Measurements from ENCODE around the gene CDC42BPG.

CDC42BPG gene

DNA sequence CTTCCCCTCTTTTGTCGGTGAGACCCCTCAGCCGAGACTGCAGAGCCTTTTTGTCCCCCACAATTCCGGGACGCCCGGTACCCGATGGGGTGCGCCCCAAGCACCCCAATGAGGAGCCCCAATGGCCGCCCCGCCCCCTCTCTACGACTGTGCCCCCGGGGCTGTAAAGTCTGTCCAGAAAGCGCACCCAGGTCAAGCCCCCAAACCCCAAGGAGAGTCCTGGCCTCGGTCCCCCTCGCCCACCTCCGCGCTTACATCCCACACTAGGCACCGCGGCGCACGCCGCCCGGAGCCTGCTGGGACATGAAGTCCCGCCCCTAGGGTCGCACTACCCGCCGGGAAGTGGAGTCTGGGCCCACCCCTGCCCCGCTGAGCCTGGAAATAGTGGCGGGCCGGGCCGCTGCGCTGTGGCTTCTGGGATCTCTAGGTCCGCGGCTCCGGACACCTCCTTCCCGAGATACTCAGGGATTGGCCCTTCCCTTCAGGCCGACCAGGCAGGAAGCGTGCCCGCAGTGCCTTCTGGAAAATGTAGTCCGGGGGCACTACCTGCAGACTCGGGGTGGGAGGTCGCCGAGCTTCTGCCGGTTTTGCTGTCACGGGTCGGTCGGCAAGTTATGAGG is 34.1 kb downstream of the CDC42BPG start, which contains the start of gene MEN1:
TSS of gene MEN1 (minus strand) at position 281 of the 620 bp plus-strand sequence. CDS start 442 bp downstream, outside the sequence.
- DNase-seq (ENCODE audit: low read depth, low spot score): peak; percentile 99

DNA sequence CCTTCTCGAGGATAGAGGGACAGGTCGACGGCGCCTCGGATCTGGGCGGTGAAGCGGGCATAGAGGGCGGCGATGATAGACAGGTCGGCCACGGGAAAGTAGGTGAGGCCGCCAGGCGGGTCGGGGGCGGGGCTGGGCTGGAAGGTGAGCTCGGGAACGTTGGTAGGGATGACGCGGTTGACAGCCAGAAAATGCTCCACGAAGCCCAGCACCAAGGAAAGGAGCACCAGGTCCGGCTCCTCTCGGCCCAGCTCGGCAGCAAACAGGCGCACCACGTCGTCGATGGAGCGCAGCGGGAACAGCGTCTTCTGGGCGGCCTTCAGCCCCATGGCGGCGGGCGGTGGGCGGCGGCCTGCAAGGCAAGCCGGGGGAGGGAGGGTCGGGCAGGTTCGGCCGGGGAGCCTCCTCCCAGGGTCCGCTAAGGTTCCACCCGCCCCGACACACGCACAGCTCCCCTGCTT is 34.6 kb downstream of the CDC42BPG start:
- DNase-seq (ENCODE audit: low read depth, low spot score): peak; percentile 52

DNA sequence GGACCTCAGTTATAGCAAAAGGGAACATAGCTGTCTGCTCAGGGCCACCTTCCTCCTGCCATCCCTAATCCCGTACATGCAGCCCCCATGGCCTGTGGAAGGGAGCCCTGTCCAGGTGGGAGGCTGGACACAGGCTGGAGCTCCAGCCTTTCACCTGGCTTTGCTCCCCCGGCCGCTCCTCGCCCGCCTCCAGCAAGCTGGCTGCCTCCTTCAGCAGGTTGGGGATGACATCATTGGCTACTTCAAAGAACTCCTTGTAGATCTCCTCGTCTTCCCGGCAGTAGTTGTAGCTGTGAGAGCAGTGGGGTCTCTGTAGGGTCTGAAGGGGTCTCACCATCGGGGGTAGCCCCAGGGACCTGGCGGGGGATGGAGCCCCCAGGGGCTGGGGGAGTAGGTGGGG is 39.0 kb downstream of the CDC42BPG start:
- DNase-seq (ENCODE audit: low read depth, low spot score): no peak

DNA sequence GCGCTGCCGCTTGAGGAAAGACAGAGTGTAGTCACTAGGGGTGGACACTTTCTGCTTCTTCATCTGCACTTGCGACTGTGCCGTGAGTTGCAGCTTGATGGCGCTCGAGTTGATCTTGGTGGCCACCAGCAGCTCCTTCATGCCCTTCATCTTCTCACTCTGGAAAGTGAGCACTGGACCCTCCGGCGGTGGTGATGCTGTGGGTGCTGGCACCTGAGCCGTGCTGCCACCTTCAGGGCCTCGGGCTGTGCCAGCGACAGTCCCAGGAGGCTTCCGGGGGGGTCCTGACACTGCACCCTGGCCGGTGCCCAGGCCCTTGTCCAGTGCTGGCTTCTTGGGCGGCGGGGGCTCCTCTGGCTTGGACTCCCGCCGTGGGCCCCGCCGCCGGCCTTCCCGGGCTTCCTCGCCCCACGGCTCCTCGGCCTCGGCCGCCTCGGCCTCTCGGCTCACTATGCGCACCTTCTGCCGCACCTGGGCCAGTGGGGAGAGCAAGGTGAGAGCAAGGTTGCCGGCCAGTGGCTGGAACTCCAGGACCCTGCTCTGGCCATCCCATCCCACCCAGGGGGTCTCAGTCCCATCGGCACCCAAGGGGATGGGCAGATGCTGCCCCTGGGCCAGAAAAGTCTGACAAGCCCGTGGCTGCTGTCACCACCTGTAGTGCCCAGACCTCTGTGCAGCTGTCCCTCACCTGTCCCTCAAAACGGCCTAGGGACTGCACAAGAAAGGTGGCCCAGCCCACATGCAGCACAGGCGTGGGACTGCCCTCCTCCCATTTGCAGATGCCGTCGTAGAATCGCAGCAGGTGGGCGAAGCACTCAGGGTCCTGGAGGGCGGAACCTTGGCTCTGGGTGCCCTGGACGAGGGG is 39.9 kb downstream of the CDC42BPG start:
- DNase-seq (ENCODE audit: low read depth, low spot score): no peak

DNA sequence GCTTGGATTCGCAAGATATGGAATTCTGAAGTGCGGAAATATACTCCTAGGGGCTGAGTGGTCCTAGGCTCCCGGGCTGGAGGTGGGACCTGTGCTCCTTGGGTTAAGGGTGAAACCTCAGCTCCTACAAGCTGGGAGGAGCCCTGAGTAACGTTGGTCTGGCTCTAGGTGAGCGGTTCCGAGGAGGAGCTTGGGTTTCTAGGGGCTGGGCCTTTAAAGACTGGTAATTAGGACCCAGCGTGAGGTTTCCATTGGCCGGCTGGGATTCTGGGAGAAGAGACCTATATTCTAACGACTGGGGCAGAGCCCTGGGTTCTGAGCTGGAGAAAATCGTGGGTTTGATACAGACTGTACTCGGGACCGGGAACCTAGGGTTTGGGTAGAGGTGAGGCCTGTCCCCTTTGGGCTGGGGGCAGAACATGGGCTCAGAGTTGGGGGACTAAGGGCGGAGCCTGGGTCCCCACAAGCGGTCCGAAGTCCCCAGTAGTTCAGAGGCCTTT is 40.6 kb downstream of the CDC42BPG start:
- DNase-seq (ENCODE audit: low read depth, low spot score): no peak

DNA sequence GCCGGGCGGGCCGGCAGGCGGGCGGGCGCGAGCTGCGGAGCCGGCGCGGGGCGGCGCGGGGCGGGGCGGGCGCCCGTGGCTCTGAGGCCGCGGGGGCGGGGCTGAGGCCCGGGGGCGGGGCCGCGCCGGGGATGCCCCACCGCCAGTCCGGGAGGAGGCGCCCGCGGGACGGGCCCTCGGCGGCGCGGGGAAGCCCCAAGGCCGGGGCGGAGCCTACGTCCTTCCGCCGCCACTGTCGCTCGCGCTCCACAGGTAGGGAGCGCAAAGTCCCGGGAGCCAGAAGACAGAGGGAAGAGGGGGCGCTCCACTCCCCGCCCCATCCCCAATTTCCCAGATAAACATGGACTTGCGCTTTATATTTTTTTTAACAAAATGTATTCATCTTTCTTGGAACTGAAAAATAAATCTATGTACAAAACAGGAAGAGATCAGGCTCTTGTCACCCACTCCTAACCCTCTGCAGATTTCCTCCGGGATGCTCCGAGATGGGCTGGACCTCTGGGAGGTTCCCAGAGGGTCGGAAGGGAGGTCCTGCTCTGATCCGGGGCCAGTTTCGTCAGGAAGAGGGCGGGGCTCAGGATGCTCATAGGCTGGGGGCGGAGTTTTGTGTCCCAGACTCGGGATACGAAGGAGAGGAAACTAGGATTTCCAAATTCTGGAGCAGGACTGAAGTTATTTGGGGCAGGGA is 41.2 kb downstream of the CDC42BPG start, which contains the start of gene MAP4K2:
TSS of gene MAP4K2 (minus strand) at position 57 of the 688 bp plus-strand sequence. CDS start 65 bp downstream, outside the sequence.
- peak; percentile 92 for DNase-seq (ENCODE audit: low read depth, low spot score)

DNA sequence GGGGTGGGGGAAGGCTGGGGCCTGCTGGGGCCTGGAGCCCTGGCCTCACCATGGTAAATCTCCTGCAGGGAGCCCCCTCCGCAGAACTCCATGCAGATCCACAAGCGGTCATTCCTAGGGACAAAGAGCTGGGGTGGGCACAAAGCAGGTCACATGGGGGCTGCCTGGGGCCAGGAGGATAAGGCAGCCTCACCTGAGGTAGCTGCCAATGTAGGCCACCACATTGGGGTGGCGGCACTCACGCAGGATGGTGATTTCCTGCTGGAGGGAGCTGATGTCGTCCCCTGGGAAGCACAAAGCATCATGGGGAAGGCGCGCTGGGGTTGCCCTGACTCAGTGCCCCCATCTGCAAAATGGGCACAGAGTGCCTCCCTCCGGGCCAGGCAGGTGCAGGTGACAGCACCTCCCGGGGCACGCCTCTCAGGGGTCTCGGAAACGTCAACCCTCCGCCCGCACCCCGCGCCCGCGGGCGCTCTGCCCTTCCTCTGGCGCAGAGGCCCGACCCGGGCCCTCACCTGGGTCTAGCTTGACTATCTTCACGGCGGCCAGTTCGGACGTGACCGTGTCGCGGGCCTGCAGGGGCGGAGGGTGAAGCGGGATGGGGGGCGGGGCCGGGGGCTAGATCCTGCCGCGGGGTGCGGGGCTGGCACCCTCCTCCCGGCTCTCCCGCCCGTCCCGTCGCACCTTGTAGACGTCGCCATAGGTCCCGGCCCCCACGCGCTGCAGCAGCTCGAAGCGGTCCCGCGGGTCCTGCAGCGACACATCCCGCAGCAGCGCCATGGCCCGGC is 41.9 kb downstream of the CDC42BPG start:
- no peak for DNase-seq (ENCODE audit: low read depth, low spot score)

DNA sequence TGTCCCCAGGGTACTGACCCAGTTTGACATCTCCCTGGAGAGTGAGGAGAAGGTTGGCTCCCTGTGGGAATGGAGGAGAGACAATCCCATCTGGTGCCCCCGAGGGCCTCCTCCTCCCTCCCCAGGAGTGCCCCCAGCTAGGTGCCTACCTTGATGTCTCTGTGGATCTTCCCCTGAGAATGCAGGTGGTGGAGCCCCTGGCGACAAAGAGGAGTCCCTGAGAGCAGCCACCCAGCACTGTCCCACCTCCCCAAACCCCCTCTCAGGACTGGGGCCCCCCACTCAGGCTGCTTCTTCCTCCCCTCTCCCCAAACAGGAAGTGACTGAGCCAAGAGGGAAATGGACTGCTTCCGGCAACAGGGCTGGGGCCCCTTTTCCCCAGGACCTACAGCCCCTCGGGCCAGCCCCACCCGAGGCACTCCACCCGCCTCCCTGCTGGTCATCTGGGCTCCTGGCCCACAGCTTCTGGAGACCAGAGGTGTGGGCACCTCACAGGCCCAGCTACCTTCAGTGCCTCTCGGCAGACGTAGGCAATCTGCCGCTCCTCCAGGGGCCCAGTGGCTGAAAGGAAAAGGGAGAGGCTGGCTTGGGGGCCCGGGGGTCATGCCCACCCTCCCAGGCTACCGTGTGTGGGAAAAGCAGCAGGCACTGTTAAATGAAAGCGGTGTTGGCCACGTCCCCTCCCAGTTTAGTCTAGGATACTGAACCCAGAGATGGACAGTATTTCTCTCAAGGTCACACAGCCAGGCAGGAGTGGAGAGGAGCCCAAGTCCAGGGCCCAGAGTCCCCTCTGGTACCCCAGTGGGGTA is 42.7 kb downstream of the CDC42BPG start:
- DNase-seq (ENCODE audit: low read depth, low spot score): no peak

DNA sequence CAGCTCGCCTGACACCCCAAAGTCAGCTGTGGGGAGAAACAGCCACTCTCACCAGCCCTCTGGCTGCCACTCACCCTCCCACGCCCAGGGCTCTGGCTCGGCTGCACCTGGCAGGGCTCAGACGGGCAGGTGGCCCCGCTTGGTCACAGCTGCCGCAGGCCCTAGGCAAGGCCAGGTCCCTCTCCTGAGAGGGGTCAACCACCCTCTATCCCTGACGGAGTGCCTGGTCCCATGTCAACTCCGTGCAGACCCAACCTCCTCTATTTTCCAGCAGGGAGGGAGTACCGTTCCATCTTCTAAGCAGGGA is 43.3 kb downstream of the CDC42BPG start:
- no peak for DNase-seq (ENCODE audit: low read depth, low spot score)

DNA sequence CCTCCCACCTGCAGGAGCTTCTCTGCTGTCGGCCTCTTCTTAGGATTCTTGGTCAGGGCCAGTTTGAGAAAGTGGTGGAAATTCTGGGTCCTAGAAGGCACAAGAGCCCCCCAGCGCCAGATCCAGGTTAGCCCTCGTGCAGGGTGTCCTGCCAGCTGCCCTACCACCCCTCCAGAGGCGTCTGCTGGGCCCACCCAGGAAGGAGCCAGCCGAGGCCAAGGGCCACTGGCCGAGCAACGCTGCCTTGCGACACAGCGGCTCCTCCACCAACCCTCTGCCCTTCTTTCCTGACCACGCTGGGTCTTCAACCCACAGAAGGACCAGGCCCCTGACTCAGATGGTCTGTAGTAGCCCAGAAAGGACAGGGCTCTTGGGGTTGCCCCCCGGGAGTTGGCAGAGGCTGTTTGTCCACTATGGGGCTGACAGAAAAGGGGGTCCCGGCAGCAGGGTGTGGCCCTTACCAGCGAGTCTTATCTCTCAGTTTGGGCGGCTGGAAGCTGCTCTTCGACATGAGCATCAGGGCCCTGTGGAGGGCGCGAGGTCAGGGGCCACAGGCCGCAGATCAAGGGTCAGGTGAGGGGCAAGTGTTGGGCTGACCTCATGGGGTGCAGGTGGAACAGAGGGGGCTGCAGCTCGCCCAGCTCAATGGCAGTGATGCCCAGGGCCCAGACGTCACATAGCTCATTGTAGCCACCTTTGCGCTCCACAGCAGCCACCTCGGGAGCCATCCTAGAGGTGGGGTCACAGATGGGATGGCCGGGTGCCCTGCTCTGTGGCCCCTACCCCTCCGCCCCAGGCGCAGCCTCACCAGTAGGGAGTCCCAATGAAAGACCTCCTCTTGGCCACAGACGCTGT is 43.9 kb downstream of the CDC42BPG start:
- no peak for DNase-seq (ENCODE audit: low read depth, low spot score)

DNA sequence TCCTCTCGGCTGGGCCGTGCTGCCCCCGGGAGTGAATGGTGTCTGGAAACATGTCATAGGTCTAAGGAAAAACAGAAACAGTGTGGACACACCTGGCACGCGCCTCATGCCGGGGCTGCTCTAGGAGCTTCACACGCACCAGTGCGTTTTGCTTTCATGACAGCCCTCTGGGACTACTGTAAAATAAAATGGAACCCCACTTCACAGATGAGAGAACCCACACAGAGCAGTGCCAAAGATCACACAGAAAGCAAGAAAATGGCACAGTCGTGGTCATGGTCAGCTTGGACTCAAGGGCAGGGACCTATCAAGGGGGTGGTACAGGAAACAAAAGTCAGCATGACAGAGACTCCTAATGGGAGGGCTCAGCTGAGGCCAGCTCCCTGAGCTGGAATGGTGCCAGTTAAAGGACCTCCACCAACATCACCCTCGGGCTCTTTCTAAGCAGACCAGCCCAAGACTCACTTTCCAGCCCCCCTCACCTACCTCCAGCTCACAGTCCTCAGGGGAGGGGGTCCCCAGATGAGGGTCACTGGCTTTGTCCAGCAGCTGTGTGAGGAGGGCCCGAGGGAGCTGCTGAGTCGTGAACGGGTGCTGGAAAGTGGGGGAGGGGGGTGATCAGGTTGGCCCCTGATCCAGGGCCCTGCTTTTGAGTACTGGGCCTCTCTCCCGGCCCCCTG is 44.7 kb downstream of the CDC42BPG start:
- DNase-seq (ENCODE audit: low read depth, low spot score): no peak

DNA sequence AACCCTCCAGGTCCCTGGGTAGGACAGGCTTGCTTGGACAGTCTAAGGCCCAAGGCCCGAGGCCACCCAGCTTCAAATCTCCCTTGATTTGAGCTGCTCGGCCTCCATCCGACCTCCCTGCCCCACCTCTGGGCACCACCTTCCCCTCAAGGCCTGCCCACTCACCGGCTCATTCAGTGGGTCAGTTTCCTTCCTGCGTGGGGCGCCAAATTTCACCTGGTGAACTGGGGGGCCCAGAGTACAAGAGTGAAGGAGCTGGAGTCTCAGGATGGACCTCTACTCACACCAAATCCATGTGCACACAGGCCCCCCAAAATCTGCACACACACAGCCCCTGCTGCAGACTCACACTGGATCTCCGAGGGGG is 45.2 kb downstream of the CDC42BPG start:
- no peak for DNase-seq (ENCODE audit: low read depth, low spot score)

DNA sequence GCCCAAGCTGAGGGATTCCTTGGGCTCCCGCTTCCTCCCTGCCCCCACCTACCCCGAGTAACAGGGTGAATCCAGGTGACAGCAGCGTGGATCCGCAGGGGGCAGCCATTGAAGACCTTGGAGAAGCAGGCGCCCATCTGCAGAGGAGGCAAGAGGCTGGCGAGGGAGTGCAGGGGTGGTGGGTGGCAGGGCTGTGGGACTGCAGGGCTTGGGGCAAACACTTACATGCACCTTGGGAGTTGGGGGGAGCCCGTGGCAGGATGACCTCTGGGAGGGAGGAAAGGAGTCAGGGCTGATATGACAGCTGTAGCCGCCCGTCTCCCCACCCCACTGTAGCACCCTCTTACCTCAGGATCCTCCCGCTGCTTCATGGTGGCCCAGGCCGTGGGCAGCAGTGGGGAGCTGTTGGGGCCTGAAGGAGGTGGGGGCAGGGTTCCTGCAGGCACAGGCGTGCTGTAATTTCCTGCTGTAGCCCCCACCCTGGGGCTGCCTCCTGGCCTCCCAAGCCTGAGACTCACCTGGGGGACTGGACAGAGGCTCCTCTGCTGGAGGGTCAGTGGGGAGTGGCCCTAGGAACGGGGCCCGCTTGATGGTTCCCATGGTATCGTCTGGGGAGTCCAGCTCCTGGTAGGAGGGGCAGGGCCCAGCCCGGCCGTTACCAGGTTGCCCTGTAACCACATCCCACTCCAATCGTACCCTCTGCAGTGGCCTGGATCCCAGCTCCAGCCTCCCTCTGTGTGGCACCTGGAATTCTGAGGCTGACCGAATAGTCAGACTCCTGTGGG is 47.5 kb downstream of the CDC42BPG start:
- DNase-seq (ENCODE audit: low read depth, low spot score): no peak

DNA sequence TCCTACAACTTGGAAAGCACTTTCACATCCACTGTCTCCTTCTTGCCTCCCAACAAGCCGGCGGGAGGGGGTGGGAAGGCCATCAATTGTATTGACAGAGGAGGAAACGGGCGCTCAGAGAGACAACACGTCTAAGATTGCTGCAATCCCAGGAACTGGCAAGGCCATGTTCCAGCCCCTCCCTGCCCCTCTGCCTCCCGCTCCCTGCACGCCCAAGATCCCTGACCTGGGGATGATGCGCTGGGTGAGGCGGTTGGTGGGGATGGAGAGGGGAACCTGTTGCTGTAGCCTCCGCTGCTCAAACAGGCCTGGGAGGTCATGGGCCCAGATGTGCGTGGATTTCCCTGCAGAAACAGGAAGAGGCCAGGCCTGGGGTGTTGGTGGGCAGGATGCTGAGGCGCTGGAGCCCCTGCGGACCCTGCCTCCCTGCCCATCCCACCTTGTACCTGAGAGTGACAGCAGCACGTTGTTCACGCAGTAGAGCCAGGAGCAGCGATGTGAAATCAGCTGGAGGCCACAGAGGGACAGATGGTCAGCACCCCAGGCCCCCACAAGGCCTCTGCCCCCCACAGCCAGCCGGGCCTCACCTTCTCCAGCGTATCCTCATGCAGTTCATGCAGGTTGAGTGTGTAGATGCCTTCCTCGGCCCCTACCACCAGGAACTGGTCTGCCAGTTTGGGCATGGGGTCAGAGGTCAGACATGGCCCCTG is 48.3 kb downstream of the CDC42BPG start:
- no peak for DNase-seq (ENCODE audit: low read depth, low spot score)

DNA sequence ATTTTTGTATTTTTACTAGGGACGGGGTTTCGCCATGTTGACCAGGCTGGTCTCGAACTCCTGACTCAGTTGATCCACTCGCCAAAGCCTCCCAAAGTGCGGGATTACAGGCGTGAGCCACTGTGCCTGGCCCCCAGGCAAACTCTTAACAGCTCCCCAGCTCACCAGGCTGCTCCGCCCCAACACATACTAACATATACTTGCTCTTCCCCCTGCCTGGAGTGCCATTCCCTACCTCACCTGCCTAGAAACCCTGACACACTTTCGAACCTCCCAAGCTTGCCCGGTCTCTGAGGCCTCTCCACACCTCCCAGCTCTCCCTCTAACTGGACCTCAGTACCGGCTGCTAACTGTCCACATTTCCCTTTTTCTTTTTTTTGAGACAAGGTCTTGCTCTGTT is 49.9 kb downstream of the CDC42BPG start:
- no peak for DNase-seq (ENCODE audit: low read depth, low spot score)

DNA sequence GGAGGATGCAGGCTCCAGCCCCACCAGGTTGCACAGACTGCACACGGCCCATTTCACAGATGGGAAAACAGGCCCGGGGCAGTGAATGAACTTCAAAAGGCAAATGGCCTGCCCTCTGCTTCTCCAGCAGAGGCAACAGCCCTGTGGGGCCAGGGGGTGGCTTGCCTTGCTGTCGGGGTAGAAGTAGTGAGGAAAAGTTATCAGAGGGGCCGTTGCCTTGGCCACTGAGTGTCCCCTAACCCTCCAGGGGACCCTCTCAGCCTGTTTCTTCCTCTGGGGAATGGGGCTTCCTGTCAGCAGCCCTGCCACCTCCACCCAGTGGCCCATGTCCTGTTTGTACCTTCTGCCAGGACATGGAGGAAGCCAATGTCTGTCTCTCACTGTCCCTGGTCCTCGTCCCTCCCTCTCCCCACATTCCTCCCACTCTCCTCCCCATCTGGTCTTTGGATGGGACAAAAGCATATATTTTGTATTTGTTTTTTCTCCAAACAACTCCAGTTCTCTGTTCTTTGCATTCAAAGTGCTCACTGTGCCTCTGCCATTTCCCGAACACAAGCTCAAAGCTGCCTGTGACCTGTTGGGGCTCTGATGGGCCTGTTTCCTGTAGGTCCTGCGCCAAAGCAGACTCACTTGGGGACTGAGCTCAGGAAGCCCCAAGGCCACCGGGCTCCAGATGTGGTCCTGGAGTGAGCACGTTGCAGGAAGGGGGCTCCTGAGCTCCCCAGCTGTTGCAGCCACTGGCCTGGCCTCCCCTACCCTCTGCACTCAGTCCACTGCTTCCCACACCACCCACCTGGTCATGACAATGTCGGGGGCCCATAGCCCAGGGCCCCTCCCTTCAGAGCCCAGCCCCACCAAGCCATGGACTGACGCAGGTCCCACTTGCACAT is 50.9 kb downstream of the CDC42BPG start:
- DNase-seq (ENCODE audit: low read depth, low spot score): no peak

DNA sequence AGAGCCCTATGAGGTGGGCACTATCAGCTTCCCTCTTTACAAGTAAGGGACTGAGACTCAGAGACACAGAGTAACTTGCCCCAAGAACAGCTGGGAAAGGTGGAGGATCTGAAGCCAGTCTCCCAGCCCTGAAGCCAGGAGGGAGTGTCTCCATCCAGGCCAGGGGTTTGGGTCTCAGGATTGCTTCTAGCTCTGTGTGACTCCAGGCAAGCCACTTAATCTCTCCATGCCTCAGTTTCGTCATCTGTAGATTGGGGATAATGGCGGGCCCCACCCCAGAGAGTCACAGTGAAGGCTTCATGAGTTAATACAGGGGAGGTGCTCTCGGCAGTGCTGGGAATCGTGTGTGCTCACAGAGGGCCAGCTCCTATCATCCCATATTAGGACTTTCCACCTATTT is 52.0 kb downstream of the CDC42BPG start:
- DNase-seq (ENCODE audit: low read depth, low spot score): no peak

Data from astrocyte of the hippocampus (primary cell).